Bone marrow (tissue), 2 donors: ENCODE data around the gene FDXACB1.

Experiments
- DNase-seq, 2 donors: peaks; one replicate each; lab custom pipeline; 2025; lab: John Stamatoyannopoulos, UW

The FDXACB1 gene, protein sequence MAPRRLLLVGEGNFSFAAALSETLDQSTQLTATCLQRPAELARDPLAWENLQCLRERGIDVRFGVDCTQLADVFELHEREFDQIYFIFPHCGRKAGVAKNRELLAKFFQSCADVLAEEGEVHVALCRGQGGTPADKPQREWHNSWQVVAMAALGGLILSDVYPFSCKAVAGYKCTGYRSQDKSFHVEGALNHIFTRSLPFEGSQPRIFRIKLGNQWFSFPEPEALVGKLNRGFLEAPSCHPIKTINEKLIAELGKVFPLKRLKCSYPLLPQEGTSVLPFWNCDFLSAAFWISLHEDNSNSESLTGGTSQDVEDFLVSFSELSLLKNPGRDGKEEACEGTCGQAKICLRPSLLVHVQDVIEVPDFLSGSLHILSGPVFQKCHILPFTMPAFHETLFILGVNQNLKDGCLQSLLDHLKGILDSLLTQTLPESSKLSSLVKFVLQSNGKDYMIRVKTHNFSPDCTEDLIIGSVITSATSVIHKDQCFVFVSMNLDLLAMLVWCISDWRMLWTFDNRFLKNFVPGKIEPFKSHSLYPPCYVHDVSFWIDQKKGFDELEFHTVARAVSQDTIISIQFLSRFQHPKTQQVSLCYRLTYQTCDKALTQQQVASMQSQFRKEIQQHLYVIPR

GRCh38 chr11:111878849-111879636 lies at the start of gene FDXACB1, which contains the start of gene CFAP68:
FDXACB1 (minus strand) TSS chr11:111879165; CDS start chr11:111879132, 33 bp downstream.
CFAP68 (plus strand) TSS chr11:111879541; CDS start chr11:111879561, 20 bp downstream.
- peak; percentile 93 to 96 for DNase-seq

- DNase-seq, result peak; percentile 90 to 96
Observed at GRCh38 chr11:111926505-111927391, 47.8 kb upstream of the FDXACB1 start.

GRCh38 chr11:111925953-111926352 lies 47.0 kb upstream of the FDXACB1 start:
- no peak for DNase-seq

DNA sequence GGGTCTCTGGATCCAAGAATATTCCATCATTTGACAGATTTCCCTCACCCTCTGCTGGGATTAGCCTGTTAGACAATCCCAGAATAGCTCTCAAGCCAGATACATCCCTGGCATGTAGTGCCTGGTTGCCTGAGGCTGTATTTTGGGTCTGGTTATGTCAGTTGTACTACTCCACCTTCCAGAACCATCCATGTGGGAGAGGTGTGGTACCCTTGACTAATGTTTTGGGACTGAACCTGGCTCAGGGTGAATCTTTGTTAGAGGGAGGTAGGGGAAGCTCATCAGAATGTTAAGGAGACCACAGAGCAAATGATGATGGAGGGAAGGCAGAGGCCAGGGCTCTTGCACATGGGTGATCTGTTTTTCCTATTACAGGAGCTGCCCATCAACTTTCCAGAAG lies 45.0 kb upstream of the FDXACB1 start:
- no peak for DNase-seq

DNA sequence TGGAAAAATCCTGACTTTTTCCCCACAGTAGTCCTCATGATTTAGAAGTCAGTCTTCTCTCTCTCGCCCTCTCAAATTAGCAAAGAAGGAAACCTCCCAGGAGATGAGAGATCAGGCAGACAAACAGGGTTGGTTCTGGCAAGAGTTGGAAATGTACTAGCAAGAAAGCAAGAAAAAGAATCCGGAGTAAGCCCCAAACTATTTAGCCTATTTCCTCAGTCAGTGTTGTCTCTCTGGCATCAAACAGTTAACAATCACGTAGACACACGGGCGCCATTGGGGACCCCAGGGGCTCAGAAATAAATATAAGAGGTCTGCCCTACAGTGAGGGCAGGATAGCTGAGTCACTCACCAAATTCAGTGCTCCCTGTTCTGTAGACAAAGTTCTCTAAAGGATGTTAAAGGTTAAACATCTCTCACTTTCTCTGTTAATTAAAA lies 44.4 kb upstream of the FDXACB1 start:
- DNase-seq, result no peak

DNA sequence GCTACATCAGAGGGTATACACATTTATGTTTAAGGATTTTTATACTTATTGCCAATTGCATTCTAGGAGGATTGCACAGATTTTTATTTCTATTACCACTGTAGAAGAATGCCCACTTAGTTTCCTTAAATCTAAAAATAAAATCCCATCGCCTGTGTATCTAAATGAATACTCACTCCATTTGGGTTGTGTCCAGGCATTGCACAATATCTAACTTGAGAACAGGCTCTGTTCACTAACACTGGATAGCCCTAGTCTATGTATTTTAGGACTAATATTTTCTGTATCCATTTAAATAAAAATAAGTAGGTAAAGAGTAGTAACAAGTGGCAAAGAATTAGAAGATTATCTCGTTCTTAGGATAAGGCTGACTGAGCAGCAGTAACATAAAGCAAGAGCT lies 43.8 kb upstream of the FDXACB1 start:
- no peak for DNase-seq

GRCh38 chr11:111921541-111922230 lies 42.7 kb upstream of the FDXACB1 start:
- no peak for DNase-seq

- DNase-seq, result no peak
Observed at GRCh38 chr11:111920908-111921307, 41.9 kb upstream of the FDXACB1 start.

GRCh38 chr11:111918390-111919256 lies 39.7 kb upstream of the FDXACB1 start, which contains the start of gene C11orf52:
C11orf52 (plus strand) TSS chr11:111918913; CDS start chr11:111918973, 60 bp downstream.
- no peak for DNase-seq

DNA sequence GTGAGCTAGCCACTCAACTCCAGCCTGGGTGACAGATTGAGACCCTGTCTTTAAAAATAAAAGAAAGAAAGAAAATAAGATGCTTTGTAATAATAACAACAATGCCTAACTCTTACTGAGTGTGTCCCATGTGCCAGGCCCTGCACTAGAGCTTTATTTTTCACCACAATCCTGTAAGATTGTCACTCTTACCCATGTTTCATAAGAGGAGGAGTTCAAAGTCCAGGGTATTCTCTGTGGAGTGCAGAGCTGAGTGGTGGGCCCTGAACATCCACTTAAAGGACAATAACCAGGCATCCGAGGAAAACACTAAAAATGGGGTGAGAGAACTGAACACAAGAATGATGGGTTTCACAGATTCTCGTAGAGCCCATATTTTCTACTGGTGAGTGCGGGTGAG lies 38.8 kb upstream of the FDXACB1 start:
- DNase-seq, result no peak

GRCh38 chr11:111917312-111917711 lies 38.3 kb upstream of the FDXACB1 start:
- no peak for DNase-seq

DNA sequence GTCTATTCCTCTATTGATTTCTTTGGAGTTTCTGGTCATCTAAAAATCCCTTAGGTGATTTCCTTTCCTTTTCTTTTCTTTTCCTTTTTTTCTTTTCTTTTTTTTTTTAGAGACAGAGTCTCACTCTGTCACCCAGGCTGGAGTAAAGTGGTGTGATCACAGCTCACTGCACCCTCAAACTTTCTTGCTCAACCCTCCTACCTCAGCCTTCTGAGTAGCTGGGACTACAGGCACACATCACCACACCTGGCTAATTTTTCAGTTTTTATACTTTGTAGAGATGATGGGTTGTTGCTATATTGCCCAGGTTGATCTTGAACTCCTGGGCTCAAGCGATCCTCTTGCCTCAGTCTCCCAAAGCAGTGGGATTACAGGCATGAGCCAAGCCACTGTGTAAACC lies 37.8 kb upstream of the FDXACB1 start:
- no peak for DNase-seq

- no peak for DNase-seq
Observed at GRCh38 chr11:111913997-111914396, 35.0 kb upstream of the FDXACB1 start.

- DNase-seq, result no peak
Observed at GRCh38 chr11:111913031-111913861, 34.3 kb upstream of the FDXACB1 start.

- DNase-seq, result no peak
Observed at GRCh38 chr11:111912535-111912934, 33.6 kb upstream of the FDXACB1 start, which contains the start of gene HSPB2. HSPB2 (plus strand) TSS chr11:111912734; CDS start chr11:111912830, 96 bp downstream.

- no peak for DNase-seq
Observed at GRCh38 chr11:111911563-111912401, 32.8 kb upstream of the FDXACB1 start, which contains the start of gene CRYAB. CRYAB (minus strand) TSS chr11:111911770; CDS start chr11:111911724, 46 bp downstream.
